Naive B cell (primary cell): ENCODE results near the gene ENAH. TPM values are rescaled to one million over a fixed set of nuclear protein-coding genes. Genes with fewer than 3 reads are reported as not detected.
"Not testable (repeated sequence)": the region's sequence is repeated elsewhere in the genome, so short reads cannot be mapped to it uniquely, and the experiment has no call there.

Experiments used
- ATAC-seq, 2 donors: fragments of 150-1000 bp; cut with Tn5 transposase; 2 replicates each; pipeline ENCODE4 v1.10.0; 2021; ENCODE audit warnings: low read depth in 2 of 2, mild to moderate bottlenecking in 2 of 2, moderate library complexity in 2 of 2
- DNase-seq: peaks from one replicate; pipeline ENCODE4 v3.0.0; 2022
- H3K27ac Mint-ChIP-seq, 6 donors: one replicate each; pipeline ENCODE4 v1.8.0; 2020 to 2022; ENCODE audit warnings: mild to moderate bottlenecking in 6 of 6, mixed read lengths in 6 of 6, moderate library complexity in 5 of 6, inconsistent platforms in 2 of 6
- H3K27me3 Mint-ChIP-seq, 3 donors: one replicate each; pipeline ENCODE4 v1.8.0; 2021 to 2022; ENCODE audit warnings: mixed read lengths in 3 of 3, mild to moderate bottlenecking in 1 of 3
- H3K36me3 Mint-ChIP-seq, 2 donors: one replicate each; pipeline ENCODE4 v1.8.0; 2020 to 2022; ENCODE audit warnings: mixed read lengths in 2 of 2, inconsistent platforms in 1 of 2, mild to moderate bottlenecking in 1 of 2
- H3K4me1 Mint-ChIP-seq, 3 donors: one replicate each; pipeline ENCODE4 v1.8.0; 2020 to 2022; ENCODE audit warnings: mixed read lengths in 3 of 3, inconsistent platforms in 1 of 3, mild to moderate bottlenecking in 1 of 3, moderate library complexity in 1 of 3
- H3K4me3 Mint-ChIP-seq, 8 donors: one replicate each; pipeline ENCODE4 v1.8.0; 2020 to 2022; ENCODE audit warnings: mild to moderate bottlenecking in 8 of 8, mixed read lengths in 8 of 8, moderate library complexity in 8 of 8, inconsistent platforms in 2 of 8
- H3K9me3 Mint-ChIP-seq, 7 donors: one replicate each; pipeline ENCODE4 v1.8.0; 2020 to 2022; ENCODE audit warnings: mixed read lengths in 7 of 7, mild to moderate bottlenecking in 5 of 7, inconsistent platforms in 2 of 7, moderate library complexity in 1 of 7
- polyA plus RNA-seq, 6 donors: library from polyadenylated mRNA; unstranded; fragments of 300-500 nt; fragmentation: Illumina TruSeq; gene quantifications; one replicate each; pipeline ENCODE4 v1.2.3, GENCODE V29; 2021; ENCODE audit warnings: low read depth in 6 of 6

Gene ENAH
- polyA plus RNA-seq, result 1 to 10 TPM in 4 of 6 donors, under 1 TPM in 2; 0.23 to 3.6 (median 2.0) TPM

DNA sequence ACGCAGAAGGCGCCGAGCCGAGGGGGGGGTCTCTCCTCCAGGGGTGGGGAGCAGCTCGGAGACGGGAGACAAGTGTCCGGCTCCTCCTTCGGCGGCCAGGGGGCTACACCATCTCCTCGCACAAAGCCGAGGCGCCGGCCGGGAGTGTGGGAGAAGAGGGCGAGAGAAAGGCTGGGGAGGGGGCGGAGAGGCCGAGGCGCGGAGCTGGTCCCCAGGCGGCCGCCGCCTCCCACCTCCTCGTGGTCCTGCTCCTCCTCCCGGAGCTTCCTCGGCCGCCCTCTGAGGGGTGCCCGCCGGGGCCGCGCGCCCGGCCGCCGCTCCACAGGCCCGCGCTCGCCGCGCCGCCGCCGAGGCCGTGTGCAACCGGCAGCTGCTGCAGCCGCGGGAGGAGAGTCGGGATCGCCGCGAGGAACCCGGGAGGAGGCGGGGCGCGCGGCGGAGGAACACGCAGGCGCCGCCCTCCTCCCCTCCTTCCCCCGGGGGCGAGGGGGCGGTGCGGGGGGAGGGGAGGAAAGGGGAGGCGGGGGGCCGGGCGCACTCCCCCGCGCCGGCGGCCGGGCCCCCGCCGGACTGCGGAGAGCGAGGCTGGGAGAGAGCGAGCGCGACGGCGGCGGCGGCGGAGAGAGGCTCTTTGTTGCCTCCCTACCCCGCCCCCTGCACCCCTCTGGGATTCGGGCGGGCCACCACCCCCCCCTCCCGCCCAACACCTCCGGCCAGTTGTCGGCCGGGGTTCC is at the start of gene ENAH:
ENAH (minus strand) TSS at position 395 of the 734 bp plus-strand sequence. CDS start 433 bp downstream, outside the sequence.
- ATAC-seq (peak; percentile 63 to 65), DNase-seq (peak; percentile 48)
- no peaks in the 10 kb centered on the region for H3K27me3 Mint-ChIP-seq
- H3K9me3 Mint-ChIP-seq, result no peaks in the 10 kb centered on the region
- peaks cover 12 to 31% (median 24%) of the 10 kb centered on the region in 3 donors for H3K4me1 Mint-ChIP-seq
- H3K4me3 Mint-ChIP-seq, result peak within 1 kb of the TSS; percentile 88 to 99 (median 97)
- H3K27ac Mint-ChIP-seq, result peak within 1 kb of the TSS; percentile 66 to 97 (median 90)
- peaks cover 0 to 10% of the 10 kb centered on the region in 2 donors for H3K36me3 Mint-ChIP-seq

DNA sequence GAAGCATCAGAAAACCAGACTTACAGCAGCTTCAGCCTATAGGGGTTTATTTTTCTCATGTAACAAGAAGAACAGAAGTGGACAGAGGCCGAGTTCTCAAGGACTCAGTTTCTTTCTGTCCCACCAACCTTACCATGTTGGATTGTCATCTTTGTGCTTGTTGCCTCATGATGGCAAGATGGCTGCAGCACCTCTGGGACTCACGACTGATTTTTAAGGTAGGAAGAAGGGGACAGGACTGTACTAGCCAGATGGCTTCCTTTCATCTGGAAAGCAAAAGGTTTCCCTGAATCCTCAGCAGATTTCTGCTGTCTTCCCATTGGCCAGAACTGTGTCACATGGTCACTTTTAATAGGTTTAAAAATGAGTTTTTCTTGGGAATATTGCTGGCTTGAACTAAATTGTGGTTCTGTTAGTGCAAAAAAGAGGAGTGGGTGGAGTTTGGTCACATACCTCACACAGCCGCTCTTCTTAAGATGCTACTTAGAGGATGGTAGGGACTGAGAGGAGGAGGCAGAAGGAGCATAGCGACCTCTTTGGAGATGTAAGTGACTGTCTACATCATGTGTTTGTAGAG is 48.1 kb upstream of the ENAH start:
- ATAC-seq, result no peak
- Mint-ChIP-seq H3K36me3 (no peaks in the 10 kb centered on the region), H3K27me3 (no peaks in the 10 kb centered on the region), H3K4me3 (no peak overlapping the region), H3K9me3 (no peaks in the 10 kb centered on the region), H3K4me1 (no peaks in the 10 kb centered on the region), H3K27ac (no peak overlapping the region)
- DNase-seq, result no peak

DNA sequence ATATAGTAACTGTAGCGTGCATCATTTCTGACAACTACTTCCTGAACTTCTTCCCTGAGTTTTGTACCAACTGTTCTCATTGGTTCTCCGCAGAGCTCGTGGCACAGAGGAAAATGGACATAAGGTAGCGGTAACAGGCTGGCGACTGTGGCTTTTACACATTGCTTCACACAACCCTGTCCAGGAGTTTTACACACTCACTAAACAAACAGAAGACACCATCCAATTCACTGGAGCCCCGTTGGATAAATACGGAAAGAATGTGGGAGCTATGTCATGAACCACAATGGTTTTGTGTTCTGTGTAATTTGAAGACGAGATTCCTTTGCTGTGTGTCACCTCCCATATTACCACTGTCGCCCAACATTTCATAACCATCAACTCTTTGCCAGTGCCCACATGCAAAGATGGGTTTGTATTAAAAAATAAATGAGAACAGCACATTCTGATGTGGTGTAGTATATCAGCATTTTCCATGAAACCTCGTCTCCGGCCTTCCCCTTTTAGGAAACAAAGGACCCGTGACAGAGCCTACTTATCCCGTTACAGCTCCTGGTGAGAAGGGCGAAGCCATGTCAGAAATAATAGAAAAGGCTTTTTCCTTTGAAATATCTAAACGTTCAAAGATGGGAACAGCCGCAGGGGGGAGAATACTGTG is 47.4 kb upstream of the ENAH start:
- Mint-ChIP-seq H3K27ac (no peak overlapping the region), H3K4me1 (no peaks in the 10 kb centered on the region), H3K27me3 (no peaks in the 10 kb centered on the region), H3K36me3 (no peaks in the 10 kb centered on the region), H3K9me3 (no peaks in the 10 kb centered on the region), H3K4me3 (no peak overlapping the region)
- ATAC-seq (no peak), DNase-seq (no peak)

DNA sequence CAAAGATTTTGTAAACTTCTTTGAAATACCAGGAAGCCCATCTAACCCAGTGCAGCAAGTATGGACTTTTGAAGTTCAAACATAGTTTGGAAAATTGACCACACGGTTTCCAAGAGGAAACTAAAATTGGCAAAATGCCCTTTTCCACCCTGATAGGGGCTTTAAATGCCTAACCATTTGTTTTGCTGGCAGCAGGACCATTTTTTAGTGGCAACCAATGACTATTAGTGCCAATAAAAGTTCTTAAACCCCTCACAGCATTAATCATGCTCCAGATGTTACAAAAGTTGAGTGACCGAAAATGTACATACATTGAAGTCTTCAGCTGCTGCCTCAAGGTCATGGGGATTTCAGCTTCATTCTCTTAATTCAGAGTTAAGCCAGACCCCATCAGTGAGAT is 46.4 kb upstream of the ENAH start:
- ATAC-seq, result no peak

DNA sequence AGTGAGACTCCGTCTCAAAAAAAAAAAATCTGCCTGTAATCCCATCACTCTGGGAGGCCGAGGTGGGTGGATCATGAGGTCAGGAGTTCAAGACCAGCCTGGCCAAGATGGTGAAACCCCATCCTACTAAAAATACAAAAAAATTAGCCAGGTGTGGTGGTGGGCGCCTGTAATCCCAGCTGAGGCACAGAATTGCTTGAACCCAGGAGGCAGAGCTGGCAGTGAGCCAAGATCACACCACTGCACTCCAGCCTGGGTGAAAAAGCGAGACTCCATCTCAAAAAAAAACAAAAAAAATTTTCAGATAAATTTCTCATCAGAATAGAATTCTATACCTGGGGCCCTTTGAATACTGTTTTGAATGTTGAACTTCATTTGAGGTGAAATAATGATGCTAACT is 45.3 kb upstream of the ENAH start:
- not testable (repeated sequence) for H3K27ac Mint-ChIP-seq, H3K27me3 Mint-ChIP-seq, H3K36me3 Mint-ChIP-seq, DNase-seq, ATAC-seq, H3K4me1 Mint-ChIP-seq, H3K9me3 Mint-ChIP-seq, H3K4me3 Mint-ChIP-seq

More for the DNA sequence above, 46.4 kb upstream of the ENAH start:
- Mint-ChIP-seq H3K9me3 (peaks cover 0 to 6% (median 0%) of the 10 kb centered on the region in 7 donors), H3K4me3 (no peak overlapping the region), H3K4me1 (no peaks in the 10 kb centered on the region), H3K27me3 (no peaks in the 10 kb centered on the region), H3K27ac (peak overlapping the region in 1 of 6 donors; percentile 19), H3K36me3 (no peaks in the 10 kb centered on the region)
- DNase-seq, result no peak

DNA sequence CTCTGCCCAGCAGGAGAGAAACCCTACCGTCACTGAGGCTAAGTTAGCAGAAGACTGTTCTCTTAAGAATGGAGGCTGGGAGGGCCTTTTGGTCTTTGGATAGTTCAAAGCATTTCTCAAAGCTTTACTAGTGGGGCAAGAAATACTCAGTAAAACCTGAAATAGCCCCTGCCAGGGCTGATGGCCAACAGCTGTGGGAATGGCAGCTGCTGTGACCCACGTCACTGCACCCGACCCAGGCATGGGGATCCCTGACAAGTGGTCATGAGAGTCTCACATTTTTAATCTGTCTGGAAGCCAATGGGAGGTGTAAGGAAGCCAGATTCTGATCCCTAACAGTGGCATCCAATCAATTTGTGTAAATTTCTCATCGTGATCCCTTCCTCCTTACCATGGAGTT is 44.5 kb upstream of the ENAH start:
- H3K36me3 Mint-ChIP-seq, result no peaks in the 10 kb centered on the region

DNA sequence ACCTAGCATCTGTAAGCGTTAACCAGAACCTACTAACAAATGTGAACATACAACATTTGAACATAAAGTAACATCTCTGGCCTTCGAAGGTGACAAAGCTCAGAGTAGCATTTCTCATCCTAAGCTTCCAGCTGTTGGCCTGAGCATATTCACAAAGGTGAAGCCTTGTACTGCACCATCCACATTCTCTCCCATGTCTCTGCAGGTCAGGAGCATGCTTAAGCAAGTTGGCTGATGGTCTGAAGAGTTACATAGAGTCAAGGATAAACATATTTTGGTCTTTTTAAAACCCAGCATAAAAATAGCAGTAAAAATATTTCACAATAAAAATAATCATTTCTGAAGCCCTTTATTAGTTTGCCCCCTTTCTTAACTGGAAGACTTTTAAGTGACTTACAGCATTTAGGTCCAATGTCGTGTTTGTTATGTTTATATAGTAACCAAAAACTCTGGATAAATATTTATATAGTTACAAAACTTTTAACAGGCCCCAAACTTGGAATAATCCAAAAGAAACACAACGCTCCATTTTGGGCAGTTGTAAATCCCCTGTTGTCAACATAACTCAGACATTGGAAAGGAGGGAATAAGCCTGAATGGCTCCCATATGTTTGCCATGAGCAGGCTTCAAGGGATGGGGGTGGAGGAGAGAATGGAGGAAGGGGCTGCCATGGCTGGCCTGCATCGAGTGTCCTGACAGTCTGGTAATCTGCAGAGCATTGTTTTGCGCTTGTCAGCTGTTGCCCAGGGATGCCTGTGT is 42.8 kb upstream of the ENAH start:
- H3K36me3 Mint-ChIP-seq, result no peaks in the 10 kb centered on the region
- no peak for ATAC-seq
- peak overlapping the region in 1 of 6 donors; percentile 11 for H3K27ac Mint-ChIP-seq
- H3K27me3 Mint-ChIP-seq, result no peaks in the 10 kb centered on the region
- DNase-seq, result no peak
- no peak overlapping the region for H3K4me3 Mint-ChIP-seq
- peaks cover 0 to 6% (median 0%) of the 10 kb centered on the region in 7 donors for H3K9me3 Mint-ChIP-seq
- no peaks in the 10 kb centered on the region for H3K4me1 Mint-ChIP-seq

More for the DNA sequence above, 44.5 kb upstream of the ENAH start:
- Mint-ChIP-seq H3K9me3 (peaks cover 0 to 6% (median 0%) of the 10 kb centered on the region in 7 donors), H3K27me3 (no peaks in the 10 kb centered on the region), H3K4me3 (peak overlapping the region in 1 of 8 donors; percentile 29), H3K4me1 (no peaks in the 10 kb centered on the region), H3K27ac (peak overlapping the region in 2 of 6 donors; percentile 22 to 60)
- ATAC-seq (no peak), DNase-seq (no peak)

DNA sequence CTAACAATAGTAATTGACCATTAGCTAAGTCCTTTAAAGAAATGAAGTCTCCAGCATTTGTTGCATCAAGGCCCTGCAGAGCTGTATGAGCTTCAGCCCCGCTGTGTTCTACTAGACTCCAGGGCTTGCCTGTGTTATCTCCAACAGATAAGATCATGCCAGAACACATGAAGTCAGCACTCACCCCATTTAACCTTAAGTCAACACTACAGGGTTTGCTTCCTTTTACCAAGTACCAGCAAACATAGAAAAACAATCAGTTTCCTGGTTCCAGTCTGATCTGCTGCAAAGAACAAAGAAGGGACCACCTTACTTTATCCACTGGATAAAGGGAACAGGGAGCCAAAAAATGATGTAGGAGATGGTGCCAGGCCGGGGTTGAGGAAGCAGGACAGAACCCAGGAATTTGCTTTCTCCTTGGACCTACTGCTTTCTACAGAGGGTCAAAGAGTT is 41.3 kb upstream of the ENAH start:
- H3K9me3 Mint-ChIP-seq, result peaks cover 0 to 6% (median 0%) of the 10 kb centered on the region in 7 donors
- peaks cover 0 to 7% (median 0%) of the 10 kb centered on the region in 3 donors for H3K4me1 Mint-ChIP-seq
- DNase-seq, result no peak
- no peaks in the 10 kb centered on the region for H3K27me3 Mint-ChIP-seq
- no peaks in the 10 kb centered on the region for H3K36me3 Mint-ChIP-seq
- no peak overlapping the region for H3K27ac Mint-ChIP-seq
- no peak overlapping the region for H3K4me3 Mint-ChIP-seq
- no peak for ATAC-seq

DNA sequence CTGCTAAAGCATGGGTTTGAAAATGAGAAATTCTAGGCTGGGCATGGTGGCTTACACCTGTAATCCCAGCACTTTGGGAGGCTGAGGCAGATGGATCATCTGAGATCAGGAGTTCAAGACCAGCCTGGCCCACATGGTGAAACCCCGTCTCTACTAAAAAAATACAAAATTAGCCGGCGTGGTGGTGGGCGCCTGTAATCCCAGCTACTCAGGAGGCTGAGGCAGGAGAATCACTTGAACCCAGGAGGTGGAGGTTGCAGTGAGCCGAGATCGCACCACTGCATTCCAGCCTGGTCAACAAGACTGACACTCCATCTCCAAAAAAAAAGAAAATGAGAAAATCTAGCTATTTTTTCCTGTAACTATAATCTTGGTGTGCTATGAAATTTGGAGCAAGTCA is 40.8 kb upstream of the ENAH start:
- H3K27me3 Mint-ChIP-seq, H3K9me3 Mint-ChIP-seq, ATAC-seq, H3K36me3 Mint-ChIP-seq, DNase-seq, H3K4me3 Mint-ChIP-seq, H3K27ac Mint-ChIP-seq: not testable (repeated sequence)
- H3K4me1 Mint-ChIP-seq, result peaks cover 0 to 12% (median under 1%) of the 10 kb centered on the region in 3 donors

DNA sequence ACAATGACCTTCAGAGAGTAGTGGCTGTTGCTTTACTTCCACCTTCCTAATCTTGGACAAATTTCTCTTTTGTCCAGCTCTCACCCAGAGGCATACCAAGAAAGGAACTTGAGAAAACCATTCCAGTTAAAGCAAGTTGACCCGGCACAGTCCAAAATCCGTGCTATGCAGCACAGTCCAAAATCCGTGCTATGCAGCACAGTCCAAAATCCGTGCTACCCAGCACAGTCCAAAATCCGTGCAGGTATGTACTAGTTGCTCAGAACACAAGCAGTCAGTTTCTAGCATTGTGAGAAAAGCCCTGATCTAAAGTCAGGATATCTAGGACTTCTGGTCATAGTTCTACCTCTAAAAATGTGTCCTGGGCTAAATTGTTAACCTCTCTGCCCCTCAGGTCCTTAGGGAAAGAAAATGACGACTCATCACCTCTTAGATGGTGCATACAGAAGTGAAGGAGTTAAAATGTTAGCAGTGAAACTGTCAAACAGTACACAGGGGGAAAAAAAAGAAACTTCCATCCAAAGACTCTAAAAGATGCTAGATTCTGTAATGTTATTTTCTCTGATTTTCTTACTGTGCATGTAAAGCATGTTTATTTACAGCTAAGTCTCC is 40.3 kb upstream of the ENAH start:
- DNase-seq (no peak), ATAC-seq (no peak)
- no peak overlapping the region for H3K4me3 Mint-ChIP-seq
- peaks cover 0 to 6% (median 0%) of the 10 kb centered on the region in 7 donors for H3K9me3 Mint-ChIP-seq
- peak overlapping the region in 1 of 6 donors; percentile 34 for H3K27ac Mint-ChIP-seq
- H3K36me3 Mint-ChIP-seq, result no peaks in the 10 kb centered on the region
- peaks cover 3 to 17% (median 6%) of the 10 kb centered on the region in 3 donors for H3K4me1 Mint-ChIP-seq
- no peaks in the 10 kb centered on the region for H3K27me3 Mint-ChIP-seq

DNA sequence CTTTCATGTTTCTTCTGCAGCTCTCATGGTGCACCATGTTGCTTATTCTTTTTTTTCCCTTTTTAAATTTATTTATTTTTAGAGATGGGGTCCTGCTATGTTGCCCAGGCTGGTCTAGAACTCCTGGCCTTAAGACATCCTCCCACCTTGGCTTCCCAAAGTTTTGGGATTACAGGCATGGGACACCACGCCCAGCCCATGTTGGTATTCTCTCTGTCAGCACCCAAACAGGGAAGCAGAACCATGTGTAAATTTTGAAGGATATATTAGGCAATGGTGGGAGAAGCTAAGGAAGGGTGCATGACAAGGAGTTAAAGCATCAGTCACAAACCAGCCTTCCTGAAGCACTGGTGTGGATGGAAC is 39.6 kb upstream of the ENAH start:
- Mint-ChIP-seq H3K9me3 (peaks cover 0 to 6% (median 0%) of the 10 kb centered on the region in 7 donors), H3K4me1 (peaks cover 5 to 24% (median 8%) of the 10 kb centered on the region in 3 donors), H3K27ac (no peak overlapping the region), H3K4me3 (no peak overlapping the region), H3K27me3 (no peaks in the 10 kb centered on the region), H3K36me3 (no peaks in the 10 kb centered on the region)
- no peak for ATAC-seq
- no peak for DNase-seq

DNA sequence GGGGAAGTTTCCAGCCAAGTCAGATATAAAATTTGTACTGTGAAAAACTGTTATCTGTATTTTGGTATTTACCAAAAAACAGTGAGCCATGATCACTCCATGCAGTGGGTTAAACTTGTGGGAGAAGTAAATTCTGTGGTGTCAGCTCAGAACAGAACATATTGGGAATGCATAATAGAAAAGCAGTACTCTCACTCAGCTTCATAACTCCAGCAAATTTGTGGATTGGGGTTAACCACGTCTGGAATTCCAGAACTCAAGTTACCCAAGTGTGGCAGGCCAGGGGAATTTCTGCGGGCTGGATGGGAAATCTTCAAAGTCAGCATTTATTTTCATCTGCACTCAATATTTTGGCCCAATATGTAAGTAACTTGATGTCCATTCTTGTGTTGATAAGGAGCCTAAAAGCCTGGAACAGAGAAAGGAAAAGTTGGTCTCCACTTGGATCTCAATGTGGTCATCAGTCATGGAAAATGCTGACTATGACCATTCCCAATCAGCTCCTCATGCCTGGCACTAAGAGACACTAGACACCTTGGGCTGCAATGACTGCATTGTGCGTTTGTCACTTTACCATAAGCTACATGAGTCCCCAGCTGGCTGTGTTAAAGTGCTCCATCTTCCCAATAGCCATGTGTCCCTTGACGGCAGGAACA is 39.1 kb upstream of the ENAH start:
- Mint-ChIP-seq H3K27ac (no peak overlapping the region), H3K4me3 (no peak overlapping the region), H3K4me1 (peaks cover 5 to 27% (median 8%) of the 10 kb centered on the region in 3 donors), H3K27me3 (no peaks in the 10 kb centered on the region), H3K9me3 (peaks cover 0 to 6% (median 0%) of the 10 kb centered on the region in 7 donors), H3K36me3 (no peaks in the 10 kb centered on the region)
- DNase-seq (no peak), ATAC-seq (no peak)
